PC-9 (cell line): ENCODE measurements around the gene RRM2. TPM values are rescaled to one million over a fixed set of nuclear protein-coding genes. Genes with fewer than 3 reads are reported as not detected.

Source experiments
- BruUV-seq: library from RNA; stranded (reverse); fragments of 400-500 nt; replicated peaks from 2 replicates; lab custom pipeline; 2021; lab: Mats Ljungman, UMichigan
- CTCF ChIA-PET: fragments of 300-600 bp; sonication (Branson Sonifier 250); formaldehyde crosslinking; loops from one replicate; lab custom pipeline; 2022; ENCODE audit warnings: antibody characterized with exemption; lab: Charles Lee
- POLR2A ChIA-PET: fragments of 300-600 bp; sonication (Branson Sonifier 250); formaldehyde crosslinking; loops from one replicate; lab custom pipeline; 2022; ENCODE audit warnings: antibody characterized with exemption; ENCODE audit not compliant: unreplicated experiment; lab: Charles Lee
- DNase-seq, 2 experiments: peaks; one replicate each; pipeline versions ENCODE4 v3.0.0 to v3.0.0-alpha.2; 2015 to 2022; ENCODE audit warnings: mixed read lengths in 1 of 2
- H2AFZ ChIP-seq: fragments of 200-600 bp; sonication (generic); 2 replicates; pipeline ENCODE4 v1.8.1; 2017; ENCODE audit warnings: antibody characterized with exemption
- H3F3A ChIP-seq: fragments of 200-600 bp; sonication (generic); 2 replicates; pipeline ENCODE4 v1.8.1; 2017; ENCODE audit warnings: antibody characterized with exemption, mild to moderate bottlenecking, low read depth; ENCODE audit not compliant: insufficient read depth
- H3K27ac ChIP-seq: fragments of 200-600 bp; sonication (generic); 2 replicates; pipeline ENCODE4 v1.6.1; 2016; ENCODE audit warnings: mixed run types
- H3K27me3 ChIP-seq: fragments of 200-600 bp; sonication (generic); 2 replicates; pipeline ENCODE4 v1.6.1; 2016; ENCODE audit warnings: low read depth, mixed run types; ENCODE audit not compliant: insufficient read depth
- H3K36me3 ChIP-seq: fragments of 200-600 bp; sonication (generic); 2 replicates; pipeline ENCODE4 v1.6.1; 2016; ENCODE audit warnings: low read depth, mixed run types
- H3K4me1 ChIP-seq: fragments of 200-600 bp; sonication (generic); replicated peaks from 2 replicates; pipeline ENCODE4 v1.6.1; 2016; ENCODE audit warnings: mixed run types; ENCODE audit not compliant: insufficient read depth
- H3K4me2 ChIP-seq: fragments of 200-600 bp; sonication (generic); 2 replicates; pipeline ENCODE4 v1.6.1; 2017; ENCODE audit warnings: mixed run types
- H3K4me3 ChIP-seq: fragments of 200-600 bp; sonication (generic); 2 replicates; pipeline ENCODE4 v1.6.1; 2016; ENCODE audit warnings: mixed run types
- H3K79me2 ChIP-seq: fragments of 200-600 bp; sonication (generic); 2 replicates; pipeline ENCODE4 v1.6.1; 2017; ENCODE audit warnings: low read depth, mixed run types
- H3K9me2 ChIP-seq: fragments of 200-600 bp; sonication (generic); 2 replicates; pipeline ENCODE4 v1.8.1; 2017; ENCODE audit warnings: mild to moderate bottlenecking; ENCODE audit not compliant: insufficient read depth
- H3K9me3 ChIP-seq: fragments of 200-600 bp; sonication (generic); 2 replicates; pipeline ENCODE4 v1.8.1; 2016; ENCODE audit warnings: low read depth; ENCODE audit not compliant: insufficient read depth
- H4K20me1 ChIP-seq: fragments of 200-600 bp; sonication (generic); 2 replicates; pipeline ENCODE4 v1.8.1; 2017; ENCODE audit not compliant: insufficient read depth
- EZH2 ChIP-seq: fragments of 200-600 bp; sonication (generic); IDR thresholded peaks from 2 replicates; pipeline ENCODE4 v1.8.0; 2017; ENCODE audit warnings: antibody characterized with exemption, low read depth
- intact Hi-C: fragments of 100-400 bp; cut with micrococcal nuclease; formaldehyde crosslinking; loops from one replicate; pipeline ENCODE4 v1.10.0; 2022; ENCODE audit not compliant: unreplicated experiment
- total RNA-seq: library from RNA; stranded (reverse); gene quantifications from 2 replicates; pipeline ENCODE4 v1.2.3, GENCODE V29; 2021
- TF ChIP-seq, protein P1 (sequence below): fragments of 200-600 bp; sonication (generic); conservative IDR thresholded peaks from 2 replicates; pipeline ENCODE4 v1.6.1; 2017; ENCODE audit warnings: mixed run types, antibody characterized with exemption, mild to moderate bottlenecking, moderate library complexity

RRM2 gene
- total RNA-seq, 1 experiment from 2014 or later, result 105 TPM

DNA sequence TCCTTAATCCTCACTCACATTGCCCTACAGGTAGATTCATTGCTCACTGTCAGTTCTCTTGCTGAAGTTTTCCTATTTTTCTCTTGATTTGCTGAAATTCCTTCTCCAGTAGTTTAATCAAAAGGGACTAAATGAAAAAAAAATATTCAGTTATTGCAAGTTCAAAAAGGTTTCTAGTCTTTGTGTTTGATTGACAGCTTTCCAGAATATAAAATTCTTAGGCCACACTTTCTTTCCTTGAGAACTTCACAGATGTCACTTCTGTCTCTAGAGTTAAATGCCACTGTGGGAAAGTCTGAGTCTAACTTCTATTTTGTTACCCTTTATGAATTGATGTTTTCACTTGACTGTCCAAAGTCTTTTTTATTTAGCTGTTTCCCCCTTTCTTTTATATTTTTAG lies 25.7 kb downstream of the RRM2 start:
- peaks cover 16% of the 10 kb centered on the region; the same call in 1 of the 2 replicates for H3F3A ChIP-seq
- H3K79me2 ChIP-seq, result no peaks in the 10 kb centered on the region
- H3K9me3 ChIP-seq, result no peaks in the 10 kb centered on the region
- no TSS peak for BruUV-seq
- H4K20me1 ChIP-seq, result no peaks in the 10 kb centered on the region
- no peak overlapping the region for H2AFZ ChIP-seq
- ChIA-PET POLR2A (no interaction called here), CTCF (no interaction called here)
- H3K9me2 ChIP-seq, result no peaks in the 10 kb centered on the region
- H3K4me1 ChIP-seq, result no peaks in the 10 kb centered on the region
- H3K4me2 ChIP-seq, result no peak overlapping the region
- intact Hi-C loops, result no loop called here
- TF ChIP-seq EZH2, result no peak
- TF ChIP-seq, protein P1, sequence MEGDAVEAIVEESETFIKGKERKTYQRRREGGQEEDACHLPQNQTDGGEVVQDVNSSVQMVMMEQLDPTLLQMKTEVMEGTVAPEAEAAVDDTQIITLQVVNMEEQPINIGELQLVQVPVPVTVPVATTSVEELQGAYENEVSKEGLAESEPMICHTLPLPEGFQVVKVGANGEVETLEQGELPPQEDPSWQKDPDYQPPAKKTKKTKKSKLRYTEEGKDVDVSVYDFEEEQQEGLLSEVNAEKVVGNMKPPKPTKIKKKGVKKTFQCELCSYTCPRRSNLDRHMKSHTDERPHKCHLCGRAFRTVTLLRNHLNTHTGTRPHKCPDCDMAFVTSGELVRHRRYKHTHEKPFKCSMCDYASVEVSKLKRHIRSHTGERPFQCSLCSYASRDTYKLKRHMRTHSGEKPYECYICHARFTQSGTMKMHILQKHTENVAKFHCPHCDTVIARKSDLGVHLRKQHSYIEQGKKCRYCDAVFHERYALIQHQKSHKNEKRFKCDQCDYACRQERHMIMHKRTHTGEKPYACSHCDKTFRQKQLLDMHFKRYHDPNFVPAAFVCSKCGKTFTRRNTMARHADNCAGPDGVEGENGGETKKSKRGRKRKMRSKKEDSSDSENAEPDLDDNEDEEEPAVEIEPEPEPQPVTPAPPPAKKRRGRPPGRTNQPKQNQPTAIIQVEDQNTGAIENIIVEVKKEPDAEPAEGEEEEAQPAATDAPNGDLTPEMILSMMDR, result no peak
- no peaks in the 10 kb centered on the region for H3K27me3 ChIP-seq
- no peak for DNase-seq
- H3K4me3 ChIP-seq, result no peak overlapping the region
- no peaks in the 10 kb centered on the region; the same call in 1 of the 2 replicates for H3K36me3 ChIP-seq
- no peak overlapping the region for H3K27ac ChIP-seq

DNA sequence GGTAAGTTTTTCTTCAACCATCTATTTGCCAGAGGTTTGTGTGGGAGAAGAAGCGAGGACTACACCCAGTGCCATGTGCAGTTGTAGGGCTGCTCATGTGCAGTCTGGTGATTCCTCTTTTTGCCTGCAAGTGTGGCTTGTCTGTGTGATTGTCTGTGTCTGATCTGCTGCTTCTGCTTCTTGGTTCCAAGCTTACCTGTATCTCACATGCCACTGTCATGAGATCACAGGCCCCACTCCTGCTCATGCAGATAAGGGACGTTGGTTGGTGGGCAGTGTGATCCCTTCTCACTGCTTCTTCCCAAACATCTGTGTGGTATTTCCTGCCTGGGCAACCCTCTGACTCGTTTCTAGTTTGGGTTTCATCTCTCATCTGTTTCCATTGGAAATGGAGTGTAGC lies 27.1 kb downstream of the RRM2 start:
- Histone ChIP-seq H3K4me1 (no peaks in the 10 kb centered on the region), H3K4me2 (no peak overlapping the region), H3K27me3 (no peaks in the 10 kb centered on the region), H3F3A (peaks cover 16% of the 10 kb centered on the region; the same call in 1 of the 2 replicates), H3K36me3 (no peaks in the 10 kb centered on the region; the same call in 1 of the 2 replicates), H3K9me2 (no peaks in the 10 kb centered on the region), H2AFZ (no peak overlapping the region), H3K9me3 (no peaks in the 10 kb centered on the region), H3K4me3 (no peak overlapping the region), H3K79me2 (no peaks in the 10 kb centered on the region), H3K27ac (no peak overlapping the region), H4K20me1 (no peaks in the 10 kb centered on the region)
- CTCF ChIA-PET, result no interaction called here
- POLR2A ChIA-PET, result no interaction called here
- intact Hi-C loops, result no loop called here
- no peak for DNase-seq
- BruUV-seq, result no TSS peak
- TF ChIP-seq, protein P1, result no peak
- no peak for TF ChIP-seq EZH2

DNA sequence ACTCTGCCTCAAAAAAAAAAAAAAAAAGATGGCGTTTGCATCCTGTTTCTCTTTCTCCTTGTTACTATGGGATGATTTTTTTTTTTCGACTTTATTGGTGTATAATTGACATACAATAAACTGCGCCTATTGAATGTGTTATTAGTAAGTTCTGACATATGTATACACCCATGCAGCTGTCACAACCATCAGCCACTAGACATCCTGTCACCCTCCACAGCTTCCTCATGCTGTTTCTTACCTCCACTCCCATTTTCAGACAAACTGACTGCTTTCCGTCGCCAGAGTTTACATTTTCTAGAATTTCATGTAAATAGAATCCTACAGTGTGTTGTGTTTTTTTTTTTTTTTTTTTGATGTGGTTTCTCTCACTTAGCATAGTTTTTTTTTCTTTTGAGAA lies 27.9 kb downstream of the RRM2 start:
- Histone ChIP-seq H3K79me2 (no peaks in the 10 kb centered on the region), H3K27ac (no peak overlapping the region), H3K9me3 (no peaks in the 10 kb centered on the region), H3K9me2 (no peaks in the 10 kb centered on the region), H3K4me2 (no peak overlapping the region), H3K4me1 (no peaks in the 10 kb centered on the region), H3K27me3 (no peaks in the 10 kb centered on the region), H3K4me3 (no peak overlapping the region), H3K36me3 (no peaks in the 10 kb centered on the region; the same call in 1 of the 2 replicates), H2AFZ (no peak overlapping the region), H3F3A (peaks cover 16% of the 10 kb centered on the region; the same call in 1 of the 2 replicates), H4K20me1 (no peaks in the 10 kb centered on the region)
- DNase-seq, result no peak
- TF ChIP-seq EZH2, result no peak
- TF ChIP-seq, protein P1, result no peak
- no TSS peak for BruUV-seq
- POLR2A ChIA-PET, result no interaction called here
- CTCF ChIA-PET, result no interaction called here
- intact Hi-C loops, result no loop called here
